PFSK-1 (cell line): ENCODE measurements around the gene UNC13C.

Experiments used
- POLR2AphosphoS5 ChIP-seq: IDR thresholded peaks from 2 replicates; pipeline ENCODE4 v1.6.1; 2012; ENCODE audit warnings: low read depth, mild to moderate bottlenecking, control low read depth, low read length, moderate library complexity
- REST ChIP-seq, 2 experiments: IDR thresholded peaks; 2 replicates each; pipeline versions ENCODE4 v1.6.1 to v1.8.0; 2011 to 2012; ENCODE audit warnings: low read depth in 2 of 2, low read length in 2 of 2, control low read depth in 1 of 2, inconsistent platforms in 1 of 2, mild to moderate bottlenecking in 1 of 2, moderate library complexity in 1 of 2; ENCODE audit not compliant: insufficient read depth in 1 of 2
- TAF1 ChIP-seq: IDR thresholded peaks from 2 replicates; pipeline ENCODE4 v1.6.1; 2012; ENCODE audit warnings: low read length, control low read depth, borderline replicate concordance; ENCODE audit not compliant: insufficient read depth

GRCh38 chr15:54550954-54551353, 572.7 kb downstream of the UNC13C start:
- TF ChIP-seq TAF1, result no peak
- no peak for TF ChIP-seq REST (IDR thresholded peaks at IDR 0.05; ENCODE audit: insufficient read depth in 1 of 2, low read depth in 2 of 2, low read length in 2 of 2)
- no peak for TF ChIP-seq POLR2AphosphoS5
